Tongue (tissue), 2 donors: ENCODE measurements around the gene XPA. TPM values are rescaled to one million over a fixed set of nuclear protein-coding genes. Genes with fewer than 3 reads are reported as not detected.
"Not testable (repeated sequence)": the region's sequence is repeated elsewhere in the genome, so short reads cannot be mapped to it uniquely, and the experiment has no call there.

ENCODE experiments used
- DNase-seq: peaks from one replicate; pipeline ENCODE4 v3.0.0-alpha.2; 2015
- total RNA-seq: library from RNA; depleted of rRNA; stranded (reverse); fragments of >200 nt; gene quantifications from one replicate; pipeline ENCODE4 v1.2.3, GENCODE V29; 2014

XPA gene
- total RNA-seq, 1 donor from 2014 or later: 19.7 TPM

DNA sequence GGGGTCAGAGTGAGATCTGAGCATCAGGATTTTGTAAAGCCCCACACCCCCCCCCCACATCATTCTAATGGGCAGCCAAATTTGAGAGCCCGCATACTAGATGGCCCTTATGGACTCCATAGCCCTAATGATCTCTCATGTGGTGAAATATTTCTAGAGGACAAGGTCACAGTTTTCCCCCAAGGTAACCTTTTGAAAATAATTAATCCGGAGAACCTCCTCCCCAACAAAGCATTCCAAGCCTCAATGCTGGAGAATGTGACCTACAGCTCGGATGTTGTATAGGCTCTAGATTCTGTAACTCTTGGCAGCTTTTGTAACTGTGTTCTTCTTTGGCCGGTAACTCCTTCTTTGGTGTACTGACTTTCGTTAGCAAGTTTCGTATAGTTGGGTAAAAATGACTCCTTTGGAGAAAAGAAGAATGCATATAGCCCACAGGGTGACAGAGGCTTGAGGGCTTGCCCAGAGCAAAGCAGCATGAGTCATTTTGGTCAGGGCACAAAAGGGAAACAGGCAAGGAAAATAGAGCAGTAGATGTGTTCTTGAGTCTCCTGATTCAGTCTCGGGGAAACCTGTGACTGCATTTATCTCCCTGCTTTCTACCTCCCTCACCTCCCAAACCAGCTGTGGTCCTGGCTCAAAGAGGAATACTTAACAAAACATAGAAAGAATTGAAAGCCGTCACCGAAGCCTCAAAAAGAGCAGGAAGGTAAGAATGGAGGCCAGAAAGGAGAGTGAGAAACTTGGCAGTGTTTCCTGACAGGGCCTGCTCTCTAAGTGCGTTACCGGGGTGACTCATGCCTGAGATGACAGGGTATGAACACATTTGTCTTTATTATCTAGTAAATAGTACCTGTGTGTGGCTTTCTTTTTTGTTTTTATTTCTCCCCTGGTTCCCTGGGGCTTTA lies 6.6 kb upstream of the XPA start:
- peak; percentile 22 for DNase-seq

DNA sequence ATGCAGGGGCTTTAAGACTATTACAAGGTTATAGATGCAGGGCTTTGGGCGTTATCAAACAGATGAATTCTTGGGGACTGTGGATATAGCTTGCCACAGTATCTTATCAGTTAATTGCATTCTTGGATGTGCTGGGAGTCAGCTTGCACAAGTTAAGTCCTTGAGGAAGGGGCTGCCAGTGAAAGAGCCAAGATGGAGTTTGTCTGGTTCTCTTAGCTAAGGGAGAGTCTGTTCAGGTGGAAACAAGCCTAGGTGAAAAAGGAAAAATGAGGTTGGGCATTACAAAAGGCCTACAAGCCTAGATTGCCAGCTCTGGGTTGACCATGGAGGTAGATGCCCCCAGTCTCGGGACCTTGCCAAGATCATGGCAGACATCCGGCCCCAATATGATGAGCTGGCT lies 2.7 kb upstream of the XPA start:
- DNase-seq: not testable (repeated sequence)

DNA sequence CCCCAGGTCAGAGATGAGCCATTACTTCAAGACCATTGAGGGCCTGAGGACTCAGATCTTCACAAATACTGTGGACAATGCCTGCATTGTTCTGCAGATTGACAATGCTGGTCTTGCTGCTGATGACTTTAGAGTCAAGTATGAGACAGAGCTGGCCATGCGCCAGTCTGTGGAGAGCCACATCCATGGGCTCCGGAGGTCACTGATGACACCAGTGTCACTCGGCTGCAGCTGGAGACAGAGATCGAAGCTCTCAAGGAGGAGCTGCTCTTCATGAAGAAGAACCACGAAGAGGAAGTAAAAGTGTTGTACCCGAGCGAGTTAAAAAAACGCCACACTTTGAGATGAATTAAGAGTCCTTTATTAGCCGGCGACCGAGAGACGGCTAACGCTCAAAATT lies 2.1 kb upstream of the XPA start:
- not testable (repeated sequence) for DNase-seq

DNA sequence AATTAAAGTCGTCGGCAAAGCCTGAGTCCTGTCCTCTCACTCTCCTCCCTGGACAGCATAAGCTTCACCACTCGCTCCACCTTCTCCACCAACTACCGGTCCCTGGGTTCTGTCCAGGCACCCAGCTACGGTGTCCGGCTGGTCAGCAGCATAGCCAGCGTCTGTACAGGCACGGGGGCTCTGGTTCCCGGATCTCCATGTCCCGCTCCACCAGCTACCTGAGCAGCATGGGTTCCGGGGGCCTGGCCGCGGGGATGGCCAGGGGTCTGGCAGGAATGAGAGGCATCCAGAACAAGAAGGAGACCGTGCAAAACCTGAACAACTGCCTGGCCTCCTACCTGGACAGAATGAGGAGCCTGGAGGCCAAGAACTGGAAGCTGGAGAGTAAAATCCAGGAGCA lies 1.7 kb upstream of the XPA start:
- no peak for DNase-seq

DNA sequence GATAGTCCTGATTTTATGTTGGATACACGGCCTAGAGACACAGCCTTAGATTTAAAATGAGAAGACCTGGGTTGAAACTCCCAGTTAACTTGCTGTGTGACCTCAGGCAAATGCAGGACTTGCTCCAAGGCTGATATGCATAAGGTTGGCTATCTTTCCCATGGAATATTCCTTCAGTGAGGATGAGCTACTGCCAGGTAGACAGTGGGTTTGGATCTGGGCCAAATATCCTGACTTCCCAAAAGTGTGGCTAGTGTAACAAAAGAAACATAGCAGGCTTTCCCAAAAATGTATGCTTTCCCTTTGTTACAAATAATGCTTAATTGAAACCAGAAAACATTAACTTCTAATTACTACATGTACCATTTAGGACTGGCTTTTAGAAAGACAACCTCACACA lies 697 bp upstream of the XPA start:
- peak; percentile 7 for DNase-seq

DNA sequence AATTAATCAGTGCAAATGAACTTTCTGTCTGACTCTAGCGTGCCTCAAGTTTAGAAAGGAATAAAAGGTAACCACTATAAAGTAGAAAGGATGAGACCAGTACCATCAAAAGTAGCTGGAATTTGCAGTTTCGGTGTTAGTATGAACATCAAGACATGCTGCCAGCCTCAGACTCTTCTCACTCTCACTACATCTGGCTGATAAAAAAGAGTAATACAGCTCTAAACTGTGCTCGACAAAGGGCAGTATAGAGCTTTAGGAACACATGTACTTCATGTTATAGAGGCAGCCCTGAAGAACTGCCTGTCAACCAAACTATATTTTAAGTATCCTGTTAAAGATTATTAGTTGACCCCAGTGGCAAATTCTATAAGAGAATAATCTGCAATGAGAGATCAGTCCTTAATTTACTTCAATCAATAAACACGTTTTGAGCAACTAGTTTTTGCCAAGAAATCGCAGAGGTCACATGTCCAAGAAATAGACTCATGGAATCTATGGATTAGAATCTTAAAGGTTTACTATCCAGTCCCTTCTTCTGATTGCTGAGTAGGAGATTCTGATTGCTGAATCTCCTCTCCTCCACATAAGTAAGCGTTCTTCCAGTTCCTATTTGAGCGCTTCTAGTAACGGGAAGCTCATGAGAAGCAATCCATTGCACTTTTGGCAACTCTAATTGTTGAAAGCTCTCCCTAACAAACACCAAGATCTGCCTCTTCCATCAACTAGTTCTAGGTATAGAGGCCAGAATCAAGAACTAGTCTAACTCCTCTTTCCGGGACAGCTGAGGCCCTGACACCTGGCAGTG lies 941 bp downstream of the XPA start:
- DNase-seq: no peak

DNA sequence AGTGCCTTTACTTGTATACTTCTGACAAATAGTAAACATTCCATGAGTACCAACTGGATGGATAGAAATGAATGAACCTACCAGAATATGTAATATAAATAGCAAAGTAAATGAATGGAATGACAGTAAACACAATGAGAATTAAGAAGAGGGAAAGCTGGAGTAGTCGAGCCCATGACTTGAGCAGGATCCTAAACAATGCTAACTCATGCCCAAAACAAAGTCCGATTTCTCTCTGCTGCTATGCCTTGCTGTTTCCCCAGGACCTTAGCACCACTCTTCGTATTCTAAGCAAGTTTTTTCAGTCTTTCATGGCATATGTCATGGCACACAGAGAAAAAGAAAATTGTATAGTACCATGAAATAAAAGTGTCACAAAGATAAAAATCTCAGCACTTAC lies 1.8 kb downstream of the XPA start:
- DNase-seq: no peak

DNA sequence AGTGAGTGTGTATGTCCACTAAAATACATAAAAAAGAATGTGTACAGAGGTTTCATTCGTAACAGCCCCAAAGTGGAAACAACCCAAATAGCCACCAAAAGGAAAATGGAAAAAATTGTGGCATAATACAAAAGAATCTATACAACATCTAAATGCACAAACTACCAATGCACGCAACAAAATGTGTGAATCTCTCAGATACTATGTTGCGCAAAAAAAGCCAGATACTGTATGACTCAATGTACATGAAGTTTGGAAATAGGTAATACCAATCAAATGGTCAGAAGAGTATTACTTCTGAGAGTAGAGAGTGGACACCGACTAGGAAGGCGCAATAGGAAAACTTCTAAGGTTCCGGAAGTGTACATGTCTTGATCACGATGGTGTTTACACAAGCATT lies 2.4 kb downstream of the XPA start:
- no peak for DNase-seq

DNA sequence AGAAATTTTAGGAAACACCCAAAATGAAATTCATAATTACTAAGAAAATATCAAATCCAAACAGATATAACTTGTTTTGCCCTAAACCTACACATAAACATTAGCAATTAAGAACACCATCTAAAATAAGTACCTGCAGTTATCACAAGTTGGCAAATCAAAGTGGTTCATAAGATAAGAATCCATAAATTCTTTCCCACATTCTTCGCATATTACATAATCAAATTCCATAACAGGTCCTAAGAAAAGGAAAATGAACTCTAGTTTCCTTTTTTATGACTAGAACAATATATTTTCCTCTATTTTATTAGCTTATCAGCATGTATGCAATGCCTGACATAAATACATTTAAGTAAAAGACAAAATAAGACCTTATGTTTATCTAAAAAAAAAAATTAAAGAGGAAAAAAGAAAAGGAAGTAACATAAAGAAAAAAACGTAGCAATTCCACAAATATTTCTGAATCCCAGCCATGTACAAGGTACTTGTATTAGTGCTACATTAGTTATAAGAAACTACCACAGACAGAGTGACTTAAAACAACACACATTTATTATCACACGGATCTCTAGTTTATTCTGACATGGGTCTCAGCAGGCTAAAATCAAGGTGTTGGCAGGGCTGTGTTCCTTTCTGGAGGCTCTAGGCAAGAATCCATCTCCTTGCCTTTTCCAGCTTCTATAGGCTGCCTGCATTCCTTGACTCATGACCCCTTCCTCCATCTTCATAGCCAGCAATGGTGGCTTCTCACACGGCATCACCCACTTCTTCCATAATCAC lies 7.5 kb downstream of the XPA start:
- no peak for DNase-seq

DNA sequence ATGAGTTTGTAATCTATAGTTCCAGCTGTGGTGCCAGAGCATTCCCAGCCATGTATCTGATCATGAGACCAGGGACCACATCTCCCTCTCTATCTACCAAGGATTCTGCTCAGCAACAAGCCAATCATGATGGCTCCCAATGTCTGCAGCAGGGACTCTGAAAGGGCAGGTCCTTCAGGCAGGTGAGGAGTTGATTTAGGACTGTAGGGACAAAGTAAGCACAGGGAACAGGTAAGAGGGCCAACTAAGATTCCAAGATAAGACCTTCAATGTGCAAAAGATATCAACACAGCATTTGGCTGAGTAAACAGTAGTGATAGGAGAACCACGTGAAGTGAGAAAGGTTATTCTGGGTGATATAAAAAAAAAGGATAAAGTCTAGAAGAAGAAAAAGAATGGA lies 8.5 kb downstream of the XPA start:
- no peak for DNase-seq

DNA sequence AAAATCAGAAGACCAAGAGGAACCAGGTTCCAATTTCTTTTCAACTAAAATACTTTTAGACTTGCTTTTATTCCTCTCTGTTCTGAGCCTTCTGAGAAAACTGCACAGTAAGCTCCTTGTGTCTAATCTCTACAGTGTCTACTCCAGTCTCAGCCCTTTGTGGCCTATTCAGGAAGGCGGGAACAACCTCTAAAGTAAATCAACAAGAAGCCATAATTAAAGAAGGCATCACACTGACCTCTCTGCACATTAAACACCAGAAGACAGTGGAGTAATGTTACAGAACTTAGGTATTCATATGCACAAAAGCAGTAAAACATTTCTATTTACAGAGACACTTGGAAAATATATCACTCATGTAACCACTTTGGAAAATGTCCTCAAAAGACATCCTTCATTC lies 14.9 kb downstream of the XPA start:
- no peak for DNase-seq

DNA sequence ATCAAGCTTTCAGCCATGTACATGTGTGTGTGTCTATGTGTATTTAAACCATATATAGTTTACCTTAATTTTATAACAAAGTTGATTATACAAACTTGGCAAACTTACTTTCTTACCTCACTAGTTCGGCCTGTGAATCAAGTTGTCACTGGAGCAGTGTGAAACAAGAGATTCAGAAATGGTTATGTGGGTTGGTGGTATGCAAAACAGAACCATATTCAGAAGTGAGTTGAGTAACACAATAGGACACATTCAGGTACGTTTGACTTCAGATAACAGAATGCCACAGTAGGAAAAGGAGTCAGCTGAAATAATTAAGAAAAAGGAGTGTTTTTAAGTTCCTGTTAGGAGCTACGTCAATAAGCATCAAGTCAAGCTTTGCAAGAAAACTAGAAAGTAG lies 21.5 kb downstream of the XPA start:
- no peak for DNase-seq

DNA sequence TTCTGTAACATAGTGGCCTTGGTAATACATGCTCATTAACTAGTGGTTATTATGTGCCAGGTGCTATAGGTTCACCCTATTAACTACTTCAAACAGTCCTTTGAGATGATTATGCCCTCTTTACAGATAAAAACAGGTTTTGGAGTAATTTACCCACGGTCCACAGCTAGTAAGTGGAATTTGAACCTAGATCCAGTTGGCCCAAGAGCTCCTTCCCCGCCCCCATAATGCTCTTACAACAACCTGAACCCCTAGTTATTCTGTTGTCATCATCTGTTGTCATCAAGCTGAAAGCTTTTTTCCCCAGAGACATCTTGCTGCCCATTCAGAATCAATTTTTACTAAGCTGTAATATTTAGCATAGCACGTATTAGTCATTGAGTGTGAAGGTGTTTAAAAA lies 23.2 kb downstream of the XPA start:
- DNase-seq: no peak

DNA sequence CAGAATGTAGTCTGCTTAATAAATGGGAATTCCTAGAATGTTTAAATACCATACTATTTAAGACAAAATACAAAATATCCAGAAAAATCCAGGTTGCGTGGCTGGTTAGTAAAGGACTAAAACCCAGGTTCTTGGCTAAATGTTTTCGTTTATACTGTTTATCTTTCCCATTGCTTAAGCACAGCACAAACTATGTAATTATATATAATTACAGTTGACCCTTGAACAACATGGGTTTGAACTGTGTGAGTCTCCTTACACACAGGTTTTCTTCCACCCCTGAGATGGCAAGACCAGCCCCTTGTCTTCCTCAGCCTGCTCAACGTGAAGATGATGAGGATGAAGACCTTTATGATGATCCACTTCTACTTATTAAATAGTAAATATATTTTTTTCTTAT lies 24.7 kb downstream of the XPA start:
- DNase-seq: no peak

DNA sequence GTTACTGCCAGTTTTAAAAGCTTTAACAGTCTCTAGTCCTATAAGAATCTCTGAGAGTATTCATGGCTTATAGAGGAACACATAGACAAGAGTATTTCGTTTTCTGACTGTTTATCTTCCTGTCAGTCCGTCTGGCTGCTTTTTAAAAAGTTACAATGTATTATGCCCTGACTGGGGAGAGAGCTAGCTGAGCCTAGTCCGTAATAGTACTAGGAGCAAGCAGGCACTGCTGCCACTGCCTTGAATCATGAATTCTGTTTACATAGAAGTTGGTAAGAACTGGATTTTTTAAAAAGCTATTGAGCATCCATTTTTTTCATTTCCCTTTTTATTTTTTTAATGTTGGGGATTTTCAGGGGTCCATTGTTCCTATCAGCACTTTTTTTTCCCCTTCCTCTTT lies 26.6 kb downstream of the XPA start:
- no peak for DNase-seq

DNA sequence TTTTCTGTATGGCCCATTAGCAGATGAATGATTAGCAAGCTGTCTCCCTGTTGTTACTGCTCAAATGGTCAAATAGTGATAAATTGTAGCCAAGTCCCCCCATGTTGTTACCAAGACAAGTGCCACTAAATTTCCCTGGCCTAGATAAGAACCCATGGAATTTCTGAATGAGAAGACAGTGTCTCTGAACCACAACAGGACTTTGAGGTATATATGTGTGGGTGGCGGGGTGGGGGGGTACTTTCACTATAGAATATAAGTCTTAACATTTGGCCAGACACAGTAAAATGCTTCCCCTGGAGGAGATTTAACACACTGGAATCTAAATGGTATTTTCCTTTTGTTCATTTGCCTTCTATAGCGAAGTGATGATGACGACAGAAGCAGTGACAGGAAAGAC lies 28.7 kb downstream of the XPA start:
- no peak for DNase-seq

DNA sequence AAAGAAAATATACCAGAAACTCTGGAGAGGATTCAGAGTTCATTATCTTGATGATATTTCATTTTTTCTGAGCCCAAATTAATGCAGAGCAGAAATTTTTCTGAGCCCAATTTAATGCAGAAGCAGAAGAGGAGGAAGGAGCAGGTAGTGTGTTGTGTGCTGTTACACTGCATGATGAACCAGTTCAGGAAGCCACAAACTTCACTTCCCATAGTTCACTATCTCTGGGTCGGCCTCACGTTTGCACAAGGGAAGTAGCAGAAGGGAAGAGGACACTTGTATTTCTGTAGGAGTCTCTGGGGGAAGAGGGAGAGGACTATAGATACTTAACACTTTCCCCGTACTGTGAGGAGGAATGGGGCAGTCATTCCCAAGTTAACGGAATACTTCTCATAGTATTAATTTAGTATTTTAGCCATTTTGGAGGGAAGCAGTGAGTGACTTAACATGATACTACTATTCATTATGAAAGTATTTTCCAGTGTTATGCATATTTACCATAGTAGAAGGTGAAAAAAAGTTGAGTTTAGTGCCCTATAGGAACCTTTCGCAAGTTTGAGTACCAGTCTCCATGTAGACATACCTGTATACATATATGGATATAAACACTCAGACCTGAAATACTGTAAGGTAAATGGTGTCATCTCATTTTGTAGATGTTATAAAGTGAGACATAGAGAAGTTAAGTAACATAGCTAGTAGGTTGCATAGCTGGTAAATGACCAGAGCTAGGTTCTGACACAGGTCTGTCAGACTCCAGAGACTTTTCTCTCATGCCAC lies 30.0 kb downstream of the XPA start:
- no peak for DNase-seq

DNA sequence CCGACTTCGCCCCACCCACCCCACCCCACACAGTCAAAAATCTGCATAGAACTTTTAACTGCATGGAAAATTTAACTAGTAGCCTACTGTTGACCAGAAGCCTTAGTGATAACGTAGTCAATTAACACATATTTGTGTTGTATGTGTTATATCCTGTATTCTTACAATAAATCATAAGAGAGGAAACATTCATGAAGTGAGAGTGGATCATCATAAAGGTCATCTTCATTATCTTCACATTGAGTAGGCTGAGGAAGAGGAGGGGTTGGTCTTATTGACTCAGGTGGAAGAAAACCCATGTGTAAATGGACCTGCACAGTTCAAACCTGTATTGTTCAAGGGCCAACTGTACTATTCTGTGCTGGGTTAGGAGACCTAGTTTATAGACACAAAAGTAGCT lies 31.4 kb downstream of the XPA start:
- no peak for DNase-seq

DNA sequence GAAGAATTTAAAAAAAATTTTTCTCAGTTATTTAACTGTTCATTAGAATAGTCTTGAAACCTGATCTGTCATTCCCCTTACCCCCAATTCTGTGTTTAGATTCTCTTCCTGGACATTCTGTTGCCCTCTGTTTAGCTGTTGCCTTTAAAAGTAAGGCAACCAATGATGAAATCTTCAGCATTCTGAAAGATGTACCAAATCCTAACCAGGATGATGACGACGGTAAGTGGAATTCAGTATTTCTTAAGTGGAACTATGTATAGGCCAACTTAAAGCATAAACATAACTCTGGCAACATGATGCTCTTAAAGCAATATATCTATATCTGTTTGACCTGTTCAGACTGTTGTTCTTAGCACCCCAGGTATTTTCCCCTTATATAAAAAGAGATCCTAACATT lies 36.3 kb downstream of the XPA start:
- DNase-seq: no peak

DNA sequence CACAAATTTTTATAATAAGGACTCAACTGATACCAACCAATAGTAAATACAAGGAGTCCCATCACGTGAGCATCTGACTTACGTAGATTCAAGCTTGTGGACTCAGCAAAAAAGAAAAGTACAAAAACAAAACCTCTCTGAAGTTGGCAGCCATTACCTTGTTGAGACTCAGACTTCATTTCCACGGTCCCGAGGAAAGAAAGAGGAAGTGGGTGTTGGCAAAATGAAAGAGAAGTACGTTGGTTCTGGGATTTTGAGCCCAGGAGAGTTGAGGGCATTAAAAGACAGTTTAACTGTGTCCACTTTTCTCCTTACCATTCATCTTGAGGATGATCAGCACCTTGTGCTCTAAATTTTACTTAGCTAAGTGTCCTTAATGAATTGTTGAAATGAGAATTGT lies 36.8 kb downstream of the XPA start:
- DNase-seq: no peak

DNA sequence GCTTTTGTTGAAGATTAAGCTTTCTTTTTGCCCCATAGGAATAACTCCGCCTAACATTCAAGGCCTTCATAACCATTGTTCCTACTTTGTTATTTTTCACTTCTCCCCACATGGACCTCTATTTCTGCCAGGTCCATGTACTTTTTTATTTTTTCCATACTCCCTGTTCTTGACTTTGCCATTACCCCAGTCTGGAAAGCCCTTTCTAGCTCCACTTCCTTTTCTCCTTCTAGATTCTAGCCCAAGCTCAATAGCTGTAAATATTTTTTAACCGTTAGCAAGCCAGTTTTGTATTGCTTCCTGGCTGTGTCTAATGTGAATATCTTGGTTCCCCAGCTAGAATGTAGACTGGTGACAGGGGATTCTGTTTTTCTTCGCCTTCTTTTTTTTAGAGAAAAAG lies 37.4 kb downstream of the XPA start:
- DNase-seq: no peak

DNA sequence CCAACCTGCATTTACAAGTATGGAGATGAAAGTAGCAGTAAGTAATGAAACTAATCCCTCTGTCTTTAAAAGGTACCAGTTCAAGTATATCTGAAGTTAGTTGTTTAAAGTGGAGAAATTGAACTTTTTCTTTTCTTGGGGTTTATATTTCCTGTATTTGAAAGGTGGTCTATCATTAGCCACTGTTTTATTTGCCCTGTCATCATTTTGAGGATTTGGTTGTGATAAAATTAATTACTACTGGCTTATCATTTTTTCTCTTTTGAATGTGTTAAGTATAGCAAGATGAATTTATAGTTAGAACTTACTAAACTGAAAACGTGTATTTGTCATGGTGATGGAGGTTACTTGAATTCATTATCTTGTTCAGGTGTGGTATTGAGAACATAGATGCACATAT lies 38.4 kb downstream of the XPA start:
- no peak for DNase-seq
